Activated CD4-positive, alpha-beta T cell treated with anti-CD3 and anti-CD28 coated beads, Interleukin-2, amount 50 U/mL, for 4 hours (primary cell): ENCODE measurements around the gene GXYLT1.
"Not testable (repeated sequence)": the region's sequence is repeated elsewhere in the genome, so short reads cannot be mapped to it uniquely, and the experiment has no call there.

ENCODE experiments used
- DNase-seq, 2 experiments: peaks; one replicate each; pipeline ENCODE4 v3.0.0-alpha.2; 2020

Gene GXYLT1

GRCh38 chr12:42091769-42092168, 52.9 kb downstream of the GXYLT1 start:
- DNase-seq = no peak

GRCh38 chr12:42090899-42091298, 53.8 kb downstream of the GXYLT1 start:
- no peak for DNase-seq

- no peak for DNase-seq
Observed at GRCh38 chr12:42086031-42086430, 58.6 kb downstream of the GXYLT1 start.

GRCh38 chr12:42085594-42085993, 59.1 kb downstream of the GXYLT1 start:
- DNase-seq = no peak

- DNase-seq = no peak
Observed at GRCh38 chr12:42084522-42084921, 60.2 kb downstream of the GXYLT1 start.

GRCh38 chr12:42076976-42077375, 67.7 kb downstream of the GXYLT1 start:
- DNase-seq = no peak

GRCh38 chr12:42070036-42070435, 74.6 kb downstream of the GXYLT1 start:
- DNase-seq = no peak

GRCh38 chr12:42059127-42059526, 85.5 kb downstream of the GXYLT1 start:
- no peak for DNase-seq

GRCh38 chr12:42056130-42056529, 88.5 kb downstream of the GXYLT1 start:
- no peak for DNase-seq

- no peak for DNase-seq
Observed at GRCh38 chr12:42053456-42053855, 91.2 kb downstream of the GXYLT1 start.

GRCh38 chr12:42048980-42049379, 95.7 kb downstream of the GXYLT1 start:
- DNase-seq = not testable (repeated sequence)

GRCh38 chr12:42039577-42039976, 105.1 kb downstream of the GXYLT1 start:
- no peak for DNase-seq

GRCh38 chr12:42039176-42039575, 105.5 kb downstream of the GXYLT1 start:
- no peak for DNase-seq

- DNase-seq = no peak
Observed at GRCh38 chr12:42031847-42032564, 112.7 kb downstream of the GXYLT1 start.
